Body of pancreas (tissue), 4 donors: ENCODE measurements around the gene PLCB1. TPM values are rescaled to one million over a fixed set of nuclear protein-coding genes. Genes with fewer than 3 reads are reported as not detected.
A peak's percentile ranks its signal among the peaks of the same experiment; 100 is the strongest.

Experiments used
- ATAC-seq: fragments of 150-250 bp; one replicate; pipeline ENCODE4 v1.9.1; 2016
- DNase-seq, 4 donors: peaks; one replicate each; pipeline ENCODE4 v3.0.0-alpha.2; 2019
- H3K27ac ChIP-seq, 4 donors: fragments of 200-600 bp; sonication (generic); 1 replicate in 3 of 4; 2 replicates in 1 of 4; pipeline versions ENCODE4 v1.5.1 to v1.6.1; 2016 to 2019; ENCODE audit warnings: mild to moderate bottlenecking in 1 of 4, mixed read lengths in 1 of 4, moderate library complexity in 1 of 4
- H3K27me3 ChIP-seq, 2 donors: fragments of 200-600 bp; sonication (generic); one replicate each; pipeline ENCODE4 v1.6.0; 2016; ENCODE audit warnings: mild to moderate bottlenecking in 1 of 2
- H3K36me3 ChIP-seq, 2 donors: fragments of 200-600 bp; sonication (generic); replicated peaks in 1 of 2; 2 replicates each; pipeline ENCODE4 v1.5.1; 2016; ENCODE audit warnings: low read depth in 2 of 2; ENCODE audit not compliant: insufficient read depth in 1 of 2
- H3K4me1 ChIP-seq: fragments of 200-600 bp; sonication (generic); one replicate; pipeline ENCODE4 v1.6.0; 2016
- H3K4me3 ChIP-seq, 2 donors: fragments of 200-600 bp; sonication (generic); 1 replicate in 1 of 2; 2 replicates in 1 of 2; pipeline ENCODE4 v1.5.1; 2016 to 2019
- H3K9me3 ChIP-seq, 3 donors: fragments of 200-600 bp; sonication (generic); 1 replicate in 2 of 3; 2 replicates in 1 of 3; pipeline ENCODE4 v1.5.1; 2016
- CTCF ChIP-seq, 7 experiments: fragments of 450-650 bp in 4 of 7; fragments of 200-600 bp in 3 of 7; sonication (generic) in 3 of 7; IDR thresholded peaks; one replicate each; pipeline ENCODE4 v1.5.1; 2016 to 2019; ENCODE audit warnings: antibody characterized with exemption in 7 of 7
- POLR2A ChIP-seq, 3 donors: fragments of 450-650 bp; IDR thresholded peaks; one replicate each; pipeline ENCODE4 v1.6.1; 2016; ENCODE audit warnings: antibody characterized with exemption in 3 of 3, mild to moderate bottlenecking in 2 of 3
- WGBS, 2 donors: methylation state at CpG; one replicate each; pipeline ENCODE4 v1.1.5; 2017; 5-methylcytosine and 5-hydroxymethylcytosine counted together
- intact Hi-C: fragments of 100-400 bp; cut with DNase I; formaldehyde crosslinking; loops from one replicate; pipeline ENCODE4 v1.15.1; 2023
- total RNA-seq, 2 donors: library from RNA; depleted of rRNA; stranded (reverse); fragments of >200 nt; gene quantifications; one replicate each; pipeline ENCODE4 v1.1.0, GENCODE V29; 2016

Gene PLCB1
- total RNA-seq, 2 donors from 2014 or later = 32.9 to 46.1 TPM

- no peak overlapping the region for H3K4me3 ChIP-seq
- H3K27me3 ChIP-seq = no peaks in the 10 kb centered on the region
- no peak for TF ChIP-seq POLR2A (IDR thresholded peaks at IDR 0.05)
- TF ChIP-seq CTCF (IDR thresholded peaks at IDR 0.05) = no peak
- H3K36me3 ChIP-seq = no peaks in the 10 kb centered on the region
- 93 to 98% methylated on average over 1 of the region's 1 CpG for WGBS, 2 donors
- H3K9me3 ChIP-seq = no peaks in the 10 kb centered on the region
- DNase-seq (no peak), ATAC-seq (no peak)
- no peaks in the 10 kb centered on the region for H3K4me1 ChIP-seq
- intact Hi-C loops = no loop called here
- no peak overlapping the region for H3K27ac ChIP-seq
These were observed 531.4 kb downstream of the PLCB1 start for GRCh38 chr20:8663424-8663823.

- Histone ChIP-seq H3K36me3 (no peaks in the 10 kb centered on the region), H3K27ac (no peak overlapping the region), H3K4me1 (no peaks in the 10 kb centered on the region), H3K9me3 (no peaks in the 10 kb centered on the region), H3K4me3 (no peak overlapping the region), H3K27me3 (no peaks in the 10 kb centered on the region)
- intact Hi-C loops = no loop called here
- ATAC-seq (no peak), DNase-seq (no peak)
- TF ChIP-seq CTCF (IDR thresholded peaks at IDR 0.05) (no peak), POLR2A (IDR thresholded peaks at IDR 0.05) (no peak)
- 86 to 93% methylated on average over 4 of the region's 4 CpGs for WGBS, 2 donors
These were observed 532.7 kb downstream of the PLCB1 start for GRCh38 chr20:8664778-8665177.

- H3K36me3 ChIP-seq = no peaks in the 10 kb centered on the region
- DNase-seq (peak in 1 of 4 donors; percentile 3), ATAC-seq (no peak)
- H3K27me3 ChIP-seq = no peaks in the 10 kb centered on the region
- TF ChIP-seq POLR2A (IDR thresholded peaks at IDR 0.05) (no peak), CTCF (IDR thresholded peaks at IDR 0.05) (no peak)
- intact Hi-C loops = no loop called here
- no peak overlapping the region for H3K4me3 ChIP-seq
- 73 to 77% methylated on average over 3 of the region's 3 CpGs for WGBS, 2 donors
- no peaks in the 10 kb centered on the region for H3K9me3 ChIP-seq
- H3K27ac ChIP-seq = no peak overlapping the region
- H3K4me1 ChIP-seq = no peaks in the 10 kb centered on the region
These were observed 535.2 kb downstream of the PLCB1 start for GRCh38 chr20:8667306-8667705.

- intact Hi-C loops = no loop called here
- H3K27me3 ChIP-seq = no peaks in the 10 kb centered on the region
- H3K27ac ChIP-seq = no peak overlapping the region
- no peaks in the 10 kb centered on the region for H3K36me3 ChIP-seq
- no peak overlapping the region for H3K4me3 ChIP-seq
- ATAC-seq (no peak), DNase-seq (no peak)
- TF ChIP-seq CTCF (IDR thresholded peaks at IDR 0.05) = no peak
- no peak for TF ChIP-seq POLR2A (IDR thresholded peaks at IDR 0.05)
- H3K9me3 ChIP-seq = no peaks in the 10 kb centered on the region
- 48 to 54% methylated on average over 4 of the region's 4 CpGs for WGBS, 2 donors
- H3K4me1 ChIP-seq = no peaks in the 10 kb centered on the region
These were observed 538.3 kb downstream of the PLCB1 start for GRCh38 chr20:8670207-8670892.

- Histone ChIP-seq H3K36me3 (no peaks in the 10 kb centered on the region), H3K4me3 (no peak overlapping the region), H3K4me1 (no peaks in the 10 kb centered on the region), H3K27ac (no peak overlapping the region), H3K9me3 (no peaks in the 10 kb centered on the region), H3K27me3 (no peaks in the 10 kb centered on the region)
- no peak for TF ChIP-seq CTCF (IDR thresholded peaks at IDR 0.05)
- TF ChIP-seq POLR2A (IDR thresholded peaks at IDR 0.05) = no peak
- DNase-seq (no peak), ATAC-seq (no peak)
- intact Hi-C loops = no loop called here
- WGBS, 2 donors = 82% methylated on average over 3 of the region's 3 CpGs
These were observed 538.8 kb downstream of the PLCB1 start for GRCh38 chr20:8670893-8671215.
